Thyroid gland (tissue), 4 donors: ENCODE results near the gene MYLIP.

Source experiments
- POLR2A ChIP-seq, 2 donors: fragments of 450-650 bp; IDR thresholded peaks; one replicate each; pipeline ENCODE4 v1.6.1; 2017; ENCODE audit warnings: antibody characterized with exemption in 2 of 2, mild to moderate bottlenecking in 2 of 2, moderate library complexity in 1 of 2
- TF ChIP-seq, protein P1 (sequence below), 6 experiments: fragments of 200-600 bp in 3 of 6; fragments of 450-650 bp in 3 of 6; sonication (generic) in 3 of 6; IDR thresholded peaks; one replicate each; pipeline ENCODE4 v1.5.1; 2016 to 2019; ENCODE audit warnings: antibody characterized with exemption in 6 of 6, mild to moderate bottlenecking in 2 of 6, inconsistent platforms in 1 of 6, moderate library complexity in 1 of 6

DNA sequence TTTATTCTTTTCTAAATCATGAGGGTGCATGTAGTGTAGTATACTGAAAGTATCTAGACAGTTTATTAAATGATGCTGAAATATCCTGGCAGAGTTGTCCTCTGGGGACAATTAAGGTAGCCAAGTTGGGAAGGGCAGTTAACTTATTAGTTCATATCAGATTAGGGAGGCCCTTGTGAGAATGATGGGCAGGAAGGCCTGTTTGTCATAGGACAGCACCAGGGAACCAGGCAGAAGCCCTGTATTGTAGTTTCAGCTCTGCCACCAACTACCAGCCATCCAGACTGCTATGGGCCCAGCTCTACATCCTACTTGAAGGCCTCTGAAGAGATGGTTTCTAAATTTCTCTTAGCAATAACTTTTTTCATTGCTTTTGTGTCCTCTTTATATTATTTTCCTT is 4.0 kb downstream of the MYLIP start:
- TF ChIP-seq, protein P1, sequence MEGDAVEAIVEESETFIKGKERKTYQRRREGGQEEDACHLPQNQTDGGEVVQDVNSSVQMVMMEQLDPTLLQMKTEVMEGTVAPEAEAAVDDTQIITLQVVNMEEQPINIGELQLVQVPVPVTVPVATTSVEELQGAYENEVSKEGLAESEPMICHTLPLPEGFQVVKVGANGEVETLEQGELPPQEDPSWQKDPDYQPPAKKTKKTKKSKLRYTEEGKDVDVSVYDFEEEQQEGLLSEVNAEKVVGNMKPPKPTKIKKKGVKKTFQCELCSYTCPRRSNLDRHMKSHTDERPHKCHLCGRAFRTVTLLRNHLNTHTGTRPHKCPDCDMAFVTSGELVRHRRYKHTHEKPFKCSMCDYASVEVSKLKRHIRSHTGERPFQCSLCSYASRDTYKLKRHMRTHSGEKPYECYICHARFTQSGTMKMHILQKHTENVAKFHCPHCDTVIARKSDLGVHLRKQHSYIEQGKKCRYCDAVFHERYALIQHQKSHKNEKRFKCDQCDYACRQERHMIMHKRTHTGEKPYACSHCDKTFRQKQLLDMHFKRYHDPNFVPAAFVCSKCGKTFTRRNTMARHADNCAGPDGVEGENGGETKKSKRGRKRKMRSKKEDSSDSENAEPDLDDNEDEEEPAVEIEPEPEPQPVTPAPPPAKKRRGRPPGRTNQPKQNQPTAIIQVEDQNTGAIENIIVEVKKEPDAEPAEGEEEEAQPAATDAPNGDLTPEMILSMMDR (IDR thresholded peaks at IDR 0.05), result no peak
- TF ChIP-seq POLR2A (IDR thresholded peaks at IDR 0.05), result no peak
